GM12878 (cell line): Measurements from ENCODE around the gene CREB3. TPM values are rescaled to one million over a fixed set of nuclear protein-coding genes. Genes with fewer than 3 reads are reported as not detected.

Experiments used
- ASH2L ChIP-seq: fragments of 300-600, 200-600 bp; sonication (generic); IDR thresholded peaks from 2 replicates; pipeline ENCODE4 v1.6.1; 2017; ENCODE audit warnings: low read depth, mild to moderate bottlenecking, borderline replicate concordance
- CHD1 ChIP-seq: IDR thresholded peaks from 2 replicates; pipeline ENCODE4 v1.6.1; 2012; ENCODE audit warnings: low read depth, low read length, improper control_type of control experiment
- FOXK2 ChIP-seq: fragments of 450-650 bp; IDR thresholded peaks from 2 replicates; pipeline ENCODE4 v1.6.1; 2017; ENCODE audit warnings: mild to moderate bottlenecking, moderate library complexity
- GATAD2B ChIP-seq: fragments of 450-650 bp; conservative IDR thresholded peaks from 2 replicates; pipeline ENCODE4 v1.6.1; 2017; ENCODE audit warnings: low read depth, mild to moderate bottlenecking, moderate library complexity
- HDAC6 ChIP-seq: fragments of 200-600 bp; sonication (generic); IDR thresholded peaks from one replicate; pipeline ENCODE4 v1.8.0; 2017; ENCODE audit warnings: antibody characterized with exemption; ENCODE audit not compliant: unreplicated experiment
- IKZF2 ChIP-seq, 2 experiments: fragments of 450-650 bp; IDR thresholded peaks; 2 replicates each; pipeline ENCODE4 v1.6.1; 2017; ENCODE audit warnings: mild to moderate bottlenecking in 2 of 2, moderate library complexity in 2 of 2
- IRF4 ChIP-seq: IDR thresholded peaks from 2 replicates; pipeline ENCODE4 v1.6.1; 2011; ENCODE audit warnings: low read depth, low read length
- KDM1A ChIP-seq: fragments of 200-600 bp; sonication (generic); IDR thresholded peaks from 2 replicates; pipeline ENCODE4 v1.6.1; 2016; ENCODE audit warnings: borderline replicate concordance
- MXI1 ChIP-seq: fragments of 150-350 bp; IDR thresholded peaks from 2 replicates; pipeline ENCODE4 v1.6.1; 2011; ENCODE audit warnings: low read depth, mild to moderate bottlenecking, inconsistent platforms, low read length, improper control_type of control experiment
- NBN ChIP-seq: fragments of 450-650 bp; IDR thresholded peaks from 2 replicates; pipeline ENCODE4 v1.6.1; 2016
- SIN3A ChIP-seq: IDR thresholded peaks from 2 replicates; pipeline ENCODE4 v1.6.1; 2012; ENCODE audit warnings: low read depth, low read length, improper control_type of control experiment
- SMAD1 ChIP-seq: fragments of 450-650 bp; IDR thresholded peaks from 2 replicates; pipeline ENCODE4 v1.6.1; 2018; ENCODE audit warnings: mild to moderate bottlenecking, low read depth; ENCODE audit not compliant: partially characterized antibody
- TAF1 ChIP-seq: IDR thresholded peaks from 2 replicates; pipeline ENCODE4 v1.6.1; 2011; ENCODE audit warnings: mild to moderate bottlenecking, low read depth, low read length, borderline replicate concordance
- ZNF217 ChIP-seq: fragments of 450-650 bp; IDR thresholded peaks from 2 replicates; pipeline ENCODE4 v1.6.1; 2017; ENCODE audit warnings: antibody characterized with exemption, mild to moderate bottlenecking
- ZNF384 ChIP-seq: IDR thresholded peaks from 2 replicates; pipeline ENCODE4 v1.6.1; 2012; ENCODE audit warnings: low read depth, mild to moderate bottlenecking, low read length, improper control_type of control experiment, borderline replicate concordance
- polyA plus RNA-seq, 11 experiments: library from polyadenylated mRNA; depleted of rRNA in 4 of 11; unstranded in 6 of 11; stranded (reverse) in 5 of 11; fragments of >200 nt; fragmentation: Nextera tagmentation in 4 of 11; fragmentation: Illumina TruSeq in 1 of 11; extraction: Ambion mirVana in 4 of 11; extraction: Trizol in 1 of 11; gene quantifications; 1 replicate in 1 of 11; 2 replicates in 10 of 11; pipeline versions ENCODE4 v1.2.1 to v1.2.3, GENCODE V29; 2011 to 2016; ENCODE audit warnings: inconsistent platforms in 2 of 11, missing spikeins in 2 of 11, low read depth in 1 of 11
- total RNA-seq, 4 experiments: library from RNA; depleted of rRNA in 3 of 4; stranded (reverse); fragments of >200 nt in 3 of 4; fragmentation: Illumina TruSeq in 1 of 4; extraction: Trizol in 1 of 4; gene quantifications; 2 replicates each; pipeline versions ENCODE4 v1.2.1 to v1.2.3, GENCODE V29; 2013 to 2021
- TF ChIP-seq, protein P1 (sequence below): fragments of 450-650 bp; IDR thresholded peaks from 2 replicates; pipeline ENCODE4 v1.6.1; 2016; ENCODE audit warnings: mild to moderate bottlenecking, moderate library complexity, borderline replicate concordance
- TF ChIP-seq, protein P2 (sequence below): IDR thresholded peaks from 2 replicates; pipeline ENCODE4 v1.6.1; 2012; ENCODE audit warnings: low read depth, low read length, improper control_type of control experiment
- TF ChIP-seq, protein P3 (sequence below): fragments of 450-650 bp; IDR thresholded peaks from 2 replicates; pipeline ENCODE4 v1.6.1; 2017; ENCODE audit warnings: low read depth, mild to moderate bottlenecking, moderate library complexity
- TF ChIP-seq, protein P4 (sequence below): IDR thresholded peaks from 2 replicates; pipeline ENCODE4 v1.6.1; 2012; ENCODE audit warnings: low read depth, low read length, improper control_type of control experiment
- TF ChIP-seq, protein P5 (sequence below): IDR thresholded peaks from 2 replicates; pipeline ENCODE4 v1.6.1; 2011; ENCODE audit warnings: borderline replicate concordance, low read depth, mild to moderate bottlenecking, moderate library complexity, low read length; ENCODE audit not compliant: insufficient read depth, poor library complexity, severe bottlenecking

The CREB3 gene
- total and polyA plus RNA-seq, 10 of the 15 experiments (the other 5 are each of a cell fraction or from before 2014, with no cell fraction given), result 9.8 to 38.9 (median 19.8) TPM

DNA sequence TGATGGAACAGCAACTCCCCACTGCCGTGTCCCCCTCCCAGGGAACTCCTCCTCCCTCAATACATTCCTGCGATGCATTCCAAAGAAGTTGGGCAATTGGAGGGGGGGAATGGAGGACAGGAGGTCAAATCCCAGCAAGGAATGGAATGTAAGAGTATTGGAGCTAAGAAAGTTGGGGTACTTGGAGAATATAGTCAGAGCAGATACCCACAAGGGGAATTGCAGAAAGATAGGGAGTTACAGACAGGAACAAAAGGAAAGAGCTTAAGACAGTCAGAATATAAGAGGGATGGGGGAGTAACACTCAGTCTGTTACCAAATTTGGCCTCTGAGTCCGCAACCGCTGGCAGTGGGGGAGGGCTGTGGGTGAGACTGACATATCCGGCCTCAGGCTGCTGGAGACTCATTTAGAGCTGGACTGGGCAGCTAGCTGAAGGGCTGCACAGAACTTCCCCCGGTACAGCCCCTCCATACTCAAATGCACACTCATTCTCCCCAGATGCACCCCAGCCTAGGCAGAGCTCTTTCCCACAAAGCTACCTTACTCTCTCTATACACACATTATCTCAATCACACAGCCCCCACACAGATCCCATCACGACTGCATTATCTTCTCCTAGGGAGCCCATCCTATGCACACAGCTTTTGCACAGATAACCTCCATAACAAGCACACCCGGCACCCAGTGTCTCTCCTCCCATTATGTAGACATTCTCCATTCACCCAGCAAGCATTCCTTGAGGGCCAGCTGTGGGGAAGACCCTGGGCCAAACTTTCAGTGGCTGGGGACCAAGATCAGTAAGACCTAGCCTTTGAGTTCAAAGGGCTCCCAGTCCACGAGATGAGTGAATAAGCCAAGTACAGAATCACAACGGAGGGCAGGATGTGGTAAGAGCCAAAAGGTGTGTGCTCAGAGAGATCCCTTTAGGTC is 4.2 kb upstream of the CREB3 start (continued):
- TF ChIP-seq, protein P1, sequence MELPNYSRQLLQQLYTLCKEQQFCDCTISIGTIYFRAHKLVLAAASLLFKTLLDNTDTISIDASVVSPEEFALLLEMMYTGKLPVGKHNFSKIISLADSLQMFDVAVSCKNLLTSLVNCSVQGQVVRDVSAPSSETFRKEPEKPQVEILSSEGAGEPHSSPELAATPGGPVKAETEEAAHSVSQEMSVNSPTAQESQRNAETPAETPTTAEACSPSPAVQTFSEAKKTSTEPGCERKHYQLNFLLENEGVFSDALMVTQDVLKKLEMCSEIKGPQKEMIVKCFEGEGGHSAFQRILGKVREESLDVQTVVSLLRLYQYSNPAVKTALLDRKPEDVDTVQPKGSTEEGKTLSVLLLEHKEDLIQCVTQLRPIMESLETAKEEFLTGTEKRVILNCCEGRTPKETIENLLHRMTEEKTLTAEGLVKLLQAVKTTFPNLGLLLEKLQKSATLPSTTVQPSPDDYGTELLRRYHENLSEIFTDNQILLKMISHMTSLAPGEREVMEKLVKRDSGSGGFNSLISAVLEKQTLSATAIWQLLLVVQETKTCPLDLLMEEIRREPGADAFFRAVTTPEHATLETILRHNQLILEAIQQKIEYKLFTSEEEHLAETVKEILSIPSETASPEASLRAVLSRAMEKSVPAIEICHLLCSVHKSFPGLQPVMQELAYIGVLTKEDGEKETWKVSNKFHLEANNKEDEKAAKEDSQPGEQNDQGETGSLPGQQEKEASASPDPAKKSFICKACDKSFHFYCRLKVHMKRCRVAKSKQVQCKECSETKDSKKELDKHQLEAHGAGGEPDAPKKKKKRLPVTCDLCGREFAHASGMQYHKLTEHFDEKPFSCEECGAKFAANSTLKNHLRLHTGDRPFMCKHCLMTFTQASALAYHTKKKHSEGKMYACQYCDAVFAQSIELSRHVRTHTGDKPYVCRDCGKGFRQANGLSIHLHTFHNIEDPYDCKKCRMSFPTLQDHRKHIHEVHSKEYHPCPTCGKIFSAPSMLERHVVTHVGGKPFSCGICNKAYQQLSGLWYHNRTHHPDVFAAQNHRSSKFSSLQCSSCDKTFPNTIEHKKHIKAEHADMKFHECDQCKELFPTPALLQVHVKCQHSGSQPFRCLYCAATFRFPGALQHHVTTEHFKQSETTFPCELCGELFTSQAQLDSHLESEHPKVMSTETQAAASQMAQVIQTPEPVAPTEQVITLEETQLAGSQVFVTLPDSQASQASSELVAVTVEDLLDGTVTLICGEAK, result no peak
- no peak for TF ChIP-seq ZNF384
- no peak for TF ChIP-seq HDAC6
- TF ChIP-seq, protein P2, sequence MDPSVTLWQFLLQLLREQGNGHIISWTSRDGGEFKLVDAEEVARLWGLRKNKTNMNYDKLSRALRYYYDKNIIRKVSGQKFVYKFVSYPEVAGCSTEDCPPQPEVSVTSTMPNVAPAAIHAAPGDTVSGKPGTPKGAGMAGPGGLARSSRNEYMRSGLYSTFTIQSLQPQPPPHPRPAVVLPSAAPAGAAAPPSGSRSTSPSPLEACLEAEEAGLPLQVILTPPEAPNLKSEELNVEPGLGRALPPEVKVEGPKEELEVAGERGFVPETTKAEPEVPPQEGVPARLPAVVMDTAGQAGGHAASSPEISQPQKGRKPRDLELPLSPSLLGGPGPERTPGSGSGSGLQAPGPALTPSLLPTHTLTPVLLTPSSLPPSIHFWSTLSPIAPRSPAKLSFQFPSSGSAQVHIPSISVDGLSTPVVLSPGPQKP, result peak; percentile 82; the same call in 1 of the 2 replicates
- peak; percentile 58 for TF ChIP-seq GATAD2B
- TF ChIP-seq SIN3A, result no peak
- TF ChIP-seq, protein P3, sequence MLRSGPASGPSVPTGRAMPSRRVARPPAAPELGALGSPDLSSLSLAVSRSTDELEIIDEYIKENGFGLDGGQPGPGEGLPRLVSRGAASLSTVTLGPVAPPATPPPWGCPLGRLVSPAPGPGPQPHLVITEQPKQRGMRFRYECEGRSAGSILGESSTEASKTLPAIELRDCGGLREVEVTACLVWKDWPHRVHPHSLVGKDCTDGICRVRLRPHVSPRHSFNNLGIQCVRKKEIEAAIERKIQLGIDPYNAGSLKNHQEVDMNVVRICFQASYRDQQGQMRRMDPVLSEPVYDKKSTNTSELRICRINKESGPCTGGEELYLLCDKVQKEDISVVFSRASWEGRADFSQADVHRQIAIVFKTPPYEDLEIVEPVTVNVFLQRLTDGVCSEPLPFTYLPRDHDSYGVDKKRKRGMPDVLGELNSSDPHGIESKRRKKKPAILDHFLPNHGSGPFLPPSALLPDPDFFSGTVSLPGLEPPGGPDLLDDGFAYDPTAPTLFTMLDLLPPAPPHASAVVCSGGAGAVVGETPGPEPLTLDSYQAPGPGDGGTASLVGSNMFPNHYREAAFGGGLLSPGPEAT, result no peak
- TF ChIP-seq IKZF2 (IDR thresholded peaks at IDR 0.05), result peak; percentile 29 to 48; a peak in 2 of 4 replicates
- TF ChIP-seq TAF1, result peak; percentile 65; the same call in 1 of the 2 replicates
- peak; percentile 48; the same call in 1 of the 2 replicates for TF ChIP-seq IRF4
- TF ChIP-seq, protein P4, sequence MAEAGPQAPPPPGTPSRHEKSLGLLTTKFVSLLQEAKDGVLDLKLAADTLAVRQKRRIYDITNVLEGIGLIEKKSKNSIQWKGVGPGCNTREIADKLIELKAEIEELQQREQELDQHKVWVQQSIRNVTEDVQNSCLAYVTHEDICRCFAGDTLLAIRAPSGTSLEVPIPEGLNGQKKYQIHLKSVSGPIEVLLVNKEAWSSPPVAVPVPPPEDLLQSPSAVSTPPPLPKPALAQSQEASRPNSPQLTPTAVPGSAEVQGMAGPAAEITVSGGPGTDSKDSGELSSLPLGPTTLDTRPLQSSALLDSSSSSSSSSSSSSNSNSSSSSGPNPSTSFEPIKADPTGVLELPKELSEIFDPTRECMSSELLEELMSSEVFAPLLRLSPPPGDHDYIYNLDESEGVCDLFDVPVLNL, result no peak
- no peak for TF ChIP-seq KDM1A
- no peak for TF ChIP-seq SMAD1
- no peak for TF ChIP-seq ASH2L
- peak; percentile 85 for TF ChIP-seq NBN
- no peak for TF ChIP-seq CHD1
- TF ChIP-seq ZNF217, result no peak
- TF ChIP-seq, protein P5, sequence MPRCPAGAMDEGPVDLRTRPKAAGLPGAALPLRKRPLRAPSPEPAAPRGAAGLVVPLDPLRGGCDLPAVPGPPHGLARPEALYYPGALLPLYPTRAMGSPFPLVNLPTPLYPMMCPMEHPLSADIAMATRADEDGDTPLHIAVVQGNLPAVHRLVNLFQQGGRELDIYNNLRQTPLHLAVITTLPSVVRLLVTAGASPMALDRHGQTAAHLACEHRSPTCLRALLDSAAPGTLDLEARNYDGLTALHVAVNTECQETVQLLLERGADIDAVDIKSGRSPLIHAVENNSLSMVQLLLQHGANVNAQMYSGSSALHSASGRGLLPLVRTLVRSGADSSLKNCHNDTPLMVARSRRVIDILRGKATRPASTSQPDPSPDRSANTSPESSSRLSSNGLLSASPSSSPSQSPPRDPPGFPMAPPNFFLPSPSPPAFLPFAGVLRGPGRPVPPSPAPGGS, result peak; percentile 50
- TF ChIP-seq FOXK2, result no peak
- TF ChIP-seq MXI1, result no peak
